MM.1S (cell line): Measurements from ENCODE around the gene CRTAC1.

Experiments
- DNase-seq: peaks from one replicate; pipeline ENCODE4 v3.0.0-alpha.2; 2015
- H2AFZ ChIP-seq: fragments of 300-600 bp; sonication (generic); 2 replicates; pipeline ENCODE4 v1.6.0; 2016; ENCODE audit warnings: antibody characterized with exemption, low read length
- H3F3A ChIP-seq: fragments of 300-600 bp; sonication (generic); 2 replicates; pipeline ENCODE4 v1.6.1; 2016; ENCODE audit warnings: mild to moderate bottlenecking, antibody characterized with exemption, low read length, moderate library complexity, mixed read lengths; ENCODE audit not compliant: insufficient read depth
- H3K27ac ChIP-seq: fragments of 300-600 bp; sonication (generic); 2 replicates; pipeline ENCODE4 v1.5.1; 2016; ENCODE audit warnings: mild to moderate bottlenecking, low read length
- H3K27me3 ChIP-seq: fragments of 300-600 bp; sonication (generic); replicated peaks from 2 replicates; pipeline ENCODE4 v1.6.0; 2016; ENCODE audit warnings: low read length; ENCODE audit not compliant: insufficient read depth
- H3K36me3 ChIP-seq: fragments of 300-600 bp; sonication (generic); replicated peaks from 2 replicates; pipeline ENCODE4 v1.6.1; 2016; ENCODE audit warnings: mild to moderate bottlenecking, low read length, mixed read lengths; ENCODE audit not compliant: insufficient read depth
- H3K4me1 ChIP-seq: fragments of 300-600 bp; sonication (generic); 2 replicates; pipeline ENCODE4 v1.6.1; 2016; ENCODE audit warnings: low read length, mixed read lengths
- H3K4me2 ChIP-seq: fragments of 300-600 bp; sonication (generic); 2 replicates; pipeline ENCODE4 v1.6.0; 2016; ENCODE audit warnings: low read depth, low read length
- H3K4me3 ChIP-seq: fragments of 300-600 bp; sonication (generic); 2 replicates; pipeline ENCODE4 v1.5.1; 2016; ENCODE audit warnings: low read length, mixed read lengths
- H3K79me2 ChIP-seq: fragments of 300-600 bp; sonication (generic); 2 replicates; pipeline ENCODE4 v1.6.1; 2016; ENCODE audit warnings: mixed run types, low read length, mixed read lengths
- H3K9ac ChIP-seq: fragments of 300-600 bp; sonication (generic); 2 replicates; pipeline ENCODE4 v1.6.1; 2016; ENCODE audit warnings: low read length, mixed read lengths
- H3K9me2 ChIP-seq: fragments of 300-600 bp; sonication (generic); replicated peaks from 2 replicates; pipeline ENCODE4 v1.6.1; 2016; ENCODE audit warnings: mild to moderate bottlenecking, low read length, mixed read lengths; ENCODE audit not compliant: insufficient read depth
- H3K9me3 ChIP-seq: fragments of 300-600 bp; sonication (generic); replicated peaks from 2 replicates; pipeline ENCODE4 v1.6.1; 2016; ENCODE audit warnings: mild to moderate bottlenecking, low read length, mixed read lengths; ENCODE audit not compliant: insufficient read depth
- H4K20me1 ChIP-seq: fragments of 300-600 bp; sonication (generic); 2 replicates; pipeline ENCODE4 v1.6.1; 2016; ENCODE audit warnings: mild to moderate bottlenecking, low read length, moderate library complexity, mixed read lengths; ENCODE audit not compliant: insufficient read depth
- CTCF ChIP-seq: fragments of 300-600 bp; sonication (generic); IDR thresholded peaks from 2 replicates; pipeline ENCODE4 v1.5.1; 2016; ENCODE audit warnings: antibody characterized with exemption, low read length, mixed read lengths
- EZH2 ChIP-seq: fragments of 300-600 bp; sonication (generic); optimal IDR thresholded peaks from 2 replicates; pipeline ENCODE3; 2017; ENCODE audit warnings: low read depth, mild to moderate bottlenecking, antibody characterized with exemption, low read length, mixed read lengths
- EZH2phosphoT487 ChIP-seq: fragments of 300-600 bp; sonication (generic); IDR thresholded peaks from 2 replicates; pipeline ENCODE4 v1.6.1; 2018; ENCODE audit warnings: antibody characterized with exemption, low read length

CRTAC1 gene

DNA sequence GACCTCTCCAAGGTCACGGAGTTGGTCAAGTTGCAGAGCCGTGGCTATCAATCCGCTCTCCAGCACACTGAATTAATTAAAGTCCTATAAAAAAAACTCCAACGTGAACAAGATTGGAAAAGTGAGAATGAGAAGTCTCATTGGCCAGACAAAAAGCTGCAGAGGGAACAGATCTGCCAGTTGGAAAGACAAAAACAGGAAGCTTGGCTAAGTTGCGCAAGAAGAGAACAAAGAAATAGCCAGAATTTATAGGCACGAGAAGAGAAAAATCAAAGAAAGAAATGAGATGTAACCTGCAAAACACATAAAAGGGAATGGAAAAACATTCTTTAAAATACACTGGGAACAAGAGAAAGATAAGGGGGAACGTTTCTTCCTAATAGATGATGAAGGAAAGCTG is 45.7 kb upstream of the CRTAC1 start:
- no peak overlapping the region for H3K4me3 ChIP-seq
- TF ChIP-seq CTCF (no peak), EZH2phosphoT487 (no peak), EZH2 (no peak)
- no peaks in the 10 kb centered on the region for H3K9me2 ChIP-seq
- no peaks in the 10 kb centered on the region for H3K9me3 ChIP-seq
- H3F3A ChIP-seq: no peaks in the 10 kb centered on the region
- DNase-seq: no peak
- H3K4me1 ChIP-seq: no peaks in the 10 kb centered on the region
- no peaks in the 10 kb centered on the region for H4K20me1 ChIP-seq
- H3K9ac ChIP-seq: no peak overlapping the region
- H3K4me2 ChIP-seq: no peak overlapping the region
- H2AFZ ChIP-seq: no peak overlapping the region
- H3K27ac ChIP-seq: no peak overlapping the region
- H3K27me3 ChIP-seq: no peaks in the 10 kb centered on the region
- H3K36me3 ChIP-seq: no peaks in the 10 kb centered on the region
- no peaks in the 10 kb centered on the region for H3K79me2 ChIP-seq

DNA sequence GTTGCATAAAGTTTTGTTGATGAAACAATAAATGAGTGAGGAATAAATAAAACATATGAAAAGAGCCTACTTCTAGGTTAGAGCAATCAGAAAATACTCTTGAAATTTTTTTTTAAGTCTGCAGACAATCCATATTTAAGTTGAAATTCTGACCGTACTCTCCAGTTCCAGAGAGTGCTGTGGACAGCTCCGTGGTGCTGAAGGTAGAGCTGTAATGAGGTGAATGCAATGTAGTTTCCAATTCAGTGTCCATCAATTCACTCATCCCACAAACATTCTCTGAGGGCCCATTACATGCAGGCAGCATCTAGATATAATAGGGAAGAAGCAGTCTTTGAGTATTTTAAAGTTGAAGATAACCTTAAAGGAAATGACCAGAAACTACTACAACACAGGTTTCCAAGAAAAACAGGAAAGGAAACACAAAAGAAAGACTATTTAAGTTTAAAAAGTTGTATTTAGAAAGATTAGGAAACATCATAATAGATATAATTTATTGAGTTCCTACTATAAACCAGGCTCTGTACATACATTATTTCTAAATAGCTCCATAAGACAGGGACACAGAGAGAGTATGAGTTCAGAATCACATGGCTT is 44.0 kb upstream of the CRTAC1 start:
- H3K79me2 ChIP-seq: no peaks in the 10 kb centered on the region

GRCh38 chr10:98067165-98067564 is 36.7 kb upstream of the CRTAC1 start:
- DNase-seq: no peak
- no peaks in the 10 kb centered on the region for H3F3A ChIP-seq
- H3K4me2 ChIP-seq: no peak overlapping the region
- no peak overlapping the region for H3K27ac ChIP-seq
- no peak overlapping the region for H2AFZ ChIP-seq
- no peaks in the 10 kb centered on the region for H4K20me1 ChIP-seq
- no peaks in the 10 kb centered on the region for H3K36me3 ChIP-seq
- TF ChIP-seq EZH2 (no peak), CTCF (no peak), EZH2phosphoT487 (no peak)
- no peaks in the 10 kb centered on the region for H3K79me2 ChIP-seq
- H3K4me1 ChIP-seq: no peaks in the 10 kb centered on the region
- H3K9ac ChIP-seq: no peak overlapping the region
- H3K9me2 ChIP-seq: no peaks in the 10 kb centered on the region
- H3K4me3 ChIP-seq: no peak overlapping the region
- H3K9me3 ChIP-seq: no peaks in the 10 kb centered on the region
- no peaks in the 10 kb centered on the region for H3K27me3 ChIP-seq

More for the DNA sequence above, 44.0 kb upstream of the CRTAC1 start:
- no peaks in the 10 kb centered on the region for H3K4me1 ChIP-seq
- no peaks in the 10 kb centered on the region for H3K9me2 ChIP-seq
- H3K36me3 ChIP-seq: no peaks in the 10 kb centered on the region
- H3K9me3 ChIP-seq: no peaks in the 10 kb centered on the region
- H2AFZ ChIP-seq: no peak overlapping the region
- H4K20me1 ChIP-seq: no peaks in the 10 kb centered on the region
- peak; percentile 38 for DNase-seq
- H3K4me3 ChIP-seq: no peak overlapping the region
- no peak overlapping the region for H3K4me2 ChIP-seq
- H3K27me3 ChIP-seq: no peaks in the 10 kb centered on the region
- H3K27ac ChIP-seq: no peak overlapping the region
- no peak overlapping the region for H3K9ac ChIP-seq
- no peaks in the 10 kb centered on the region for H3F3A ChIP-seq
- no peak for TF ChIP-seq EZH2
- TF ChIP-seq EZH2phosphoT487: no peak
- TF ChIP-seq CTCF: no peak
